Measurements from ENCODE around the gene DNAJC21. TPM values are rescaled to one million over a fixed set of nuclear protein-coding genes. Genes with fewer than 3 reads are reported as not detected.

Gene DNAJC21
- total and polyA plus RNA-seq, 9 of the 15 experiments (the other 6 are each of a cell fraction or from before 2014, with no cell fraction given) = 26.6 to 105 (median 70.7) TPM

DNA sequence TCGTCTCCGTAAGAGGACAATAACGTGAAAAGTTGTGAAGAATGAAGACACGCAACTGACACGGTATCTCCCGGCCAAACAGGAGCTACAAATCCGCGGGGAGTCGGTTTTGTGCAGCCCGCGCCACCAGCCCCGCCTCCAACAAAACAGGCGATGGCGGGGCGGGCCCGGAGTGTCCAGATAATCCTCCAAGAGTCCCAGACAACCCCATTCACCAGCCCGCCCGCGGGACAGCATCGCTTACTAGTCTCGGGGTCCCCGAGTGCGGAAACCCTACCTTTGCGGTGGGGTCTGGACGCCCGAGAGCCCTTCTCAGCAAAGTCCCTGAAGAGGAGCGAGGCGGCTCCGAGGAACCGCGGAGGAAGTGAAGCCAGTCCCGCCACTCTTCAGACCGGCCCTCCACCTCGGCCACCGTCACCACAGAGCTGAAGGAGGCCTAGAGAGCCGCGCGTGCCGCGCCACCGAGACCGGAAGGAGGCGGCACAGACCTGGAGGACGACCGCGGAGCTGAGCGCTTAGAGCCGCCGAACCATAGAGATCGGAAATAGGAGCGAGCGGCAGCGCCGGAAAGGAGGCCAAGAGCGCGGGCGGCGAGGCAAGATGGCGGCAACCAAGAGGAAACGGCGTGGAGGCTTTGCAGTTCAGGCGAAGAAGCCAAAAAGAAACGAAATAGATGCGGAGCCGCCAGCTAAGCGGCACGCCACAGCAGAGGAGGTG lies 14.1 kb upstream of the DNAJC21 start, which contains the start of the genes BRIX1 and RAD1 (continued):
- TF ChIP-seq ZBTB5 (IDR thresholded peaks at IDR 0.05) = no peak
- TF ChIP-seq RAD21 (CRISPR knock-in tag; conservative IDR thresholded peaks at IDR 0.05 in 1 of 2, IDR thresholded peaks at IDR 0.05 in 1 of 2) = 0 out of 4 replicates have a peak, but pooled peaks of 1 of the 2 experiments have one; percentile 20
- TF ChIP-seq CBX8 (IDR thresholded peaks at IDR 0.05; ENCODE audit: borderline replicate concordance, extremely low read depth, low read depth, low read length, poor library complexity, severe bottlenecking) = no peak
- TF ChIP-seq ZNF197 (CRISPR knock-in tag; IDR thresholded peaks at IDR 0.05; ENCODE audit: low read depth) = no peak
- TF ChIP-seq SMARCB1 (IDR thresholded peaks at IDR 0.05; ENCODE audit: insufficient read length, low read depth) = no peak
- no peak for TF ChIP-seq IRF2 (CRISPR knock-in tag; IDR thresholded peaks at IDR 0.05)

DNA sequence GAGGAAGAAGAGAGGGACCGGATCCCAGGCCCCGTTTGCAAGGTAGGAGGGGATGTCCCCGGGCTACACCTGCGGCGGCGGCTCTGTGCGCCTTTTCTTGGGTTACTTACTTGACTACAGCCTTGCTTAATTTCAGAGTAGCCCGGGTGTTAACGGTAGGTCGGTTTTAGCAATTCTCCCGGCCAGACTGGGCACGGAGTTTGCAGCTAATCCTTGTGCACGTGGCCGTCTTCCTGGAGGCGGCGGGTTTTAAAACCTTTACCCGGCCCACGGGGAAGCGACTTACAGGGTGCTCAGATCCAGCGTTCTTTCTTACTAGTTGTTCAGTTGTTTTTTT lies 13.5 kb upstream of the DNAJC21 start:
- intact Hi-C loops (cut with micrococcal nuclease) (loop anchor here (1.0 to 5.0 kb wide), 3 partner anchors 13 to 219 kb away; partner anchors contain the start of gene DNAJC21), in situ Hi-C loops (cut with MboI) (loop anchor here (25.0 kb wide), 1 partner anchor 1454 kb away; no protein-coding TSS in a partner anchor)
- TSS peak; percentile 67 for BruUV-seq (replicated peaks)
- H3K79me2 ChIP-seq (ENCODE audit: control insufficient read depth, insufficient read depth, low read length) = peaks cover 99% of the 10 kb centered on the region
- CTCF ChIA-PET (ENCODE audit: low intra/inter-chr PET ratio) = no interaction called here
- POLR2A ChIA-PET = interaction anchor here (0.5 to 6.4 kb wide), 28 partner anchors 9 to 1263 kb away, joined by 3 to 67 read pairs (median 5); partner anchors contain the start of genes DNAJC21, RAI14 and TTC23L
- DNase-seq (ENCODE audit: extremely low read depth in 1 of 4, low spot score in 3 of 4) (peak in 2 of 4 experiments; percentile 37 to 51), FAIRE-seq (no peak), ATAC-seq (peak; percentile 2)
- H3K4me2 ChIP-seq (ENCODE audit: insufficient read depth, low read length) = peak overlapping the region; percentile 98
- H3K27ac ChIP-seq (ENCODE audit: extremely low read depth, low read depth, low read length) = peak overlapping the region; percentile 95
- H3K4me3 ChIP-seq = peak overlapping the region; percentile 94
- H3K36me3 ChIP-seq (ENCODE audit: control insufficient read depth, insufficient read depth, low read length) = peaks cover 83% of the 10 kb centered on the region
- H3K9ac ChIP-seq (ENCODE audit: insufficient read depth in 1 of 2, low read depth in 2 of 2, low read length in 2 of 2) = peak overlapping the region; percentile 99 to 100
- H3K4me1 ChIP-seq (replicated peaks in 1 of 2; ENCODE audit: control insufficient read depth in 2 of 2, insufficient read depth in 2 of 2, low read length in 2 of 2) = peaks cover 8 to 10% of the 10 kb centered on the region in 2 experiments; a peak in 4 of 5 replicates
- H2AFZ ChIP-seq (ENCODE audit: low read depth, low read length) = peak overlapping the region; percentile 83
- H4K20me1 ChIP-seq (replicated peaks; ENCODE audit: control insufficient read depth, insufficient read depth, low read length) = peaks cover 8% of the 10 kb centered on the region
- no peaks in the 10 kb centered on the region for H3K9me1 ChIP-seq (ENCODE audit: control insufficient read depth, insufficient read depth, low read length)
- H3K9me3 ChIP-seq (replicated peaks; ENCODE audit: control insufficient read depth, insufficient read depth, low read depth, low read length) = no peaks in the 10 kb centered on the region
- WGBS (ENCODE audit: insufficient coverage, low coverage, missing lambda C conversion rate) = under 1% methylated on average over 20 of the region's 20 CpGs
- no peaks in the 10 kb centered on the region for H3K27me3 ChIP-seq (ENCODE audit: control insufficient read depth in 2 of 2, insufficient read depth in 2 of 2, low read length in 2 of 2)
- TF ChIP-seq ZBTB49 (CRISPR knock-in tag; IDR thresholded peaks at IDR 0.05; ENCODE audit: borderline replicate concordance) = no peak
- TF ChIP-seq, protein P1, sequence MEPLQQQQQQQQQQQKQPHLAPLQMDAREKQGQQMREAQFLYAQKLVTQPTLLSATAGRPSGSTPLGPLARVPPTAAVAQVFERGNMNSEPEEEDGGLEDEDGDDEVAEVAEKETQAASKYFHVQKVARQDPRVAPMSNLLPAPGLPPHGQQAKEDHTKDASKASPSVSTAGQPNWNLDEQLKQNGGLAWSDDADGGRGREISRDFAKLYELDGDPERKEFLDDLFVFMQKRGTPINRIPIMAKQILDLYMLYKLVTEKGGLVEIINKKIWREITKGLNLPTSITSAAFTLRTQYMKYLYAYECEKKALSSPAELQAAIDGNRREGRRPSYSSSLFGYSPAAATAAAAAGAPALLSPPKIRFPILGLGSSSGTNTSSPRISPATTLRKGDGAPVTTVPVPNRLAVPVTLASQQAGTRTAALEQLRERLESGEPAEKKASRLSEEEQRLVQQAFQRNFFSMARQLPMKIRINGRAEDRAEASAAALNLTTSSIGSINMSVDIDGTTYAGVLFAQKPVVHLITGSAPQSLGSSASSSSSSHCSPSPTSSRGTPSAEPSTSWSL (CRISPR knock-in tag; IDR thresholded peaks at IDR 0.05; ENCODE audit: borderline replicate concordance) = peak; percentile 33; the same call in 1 of the 2 replicates
- 0 out of 2 replicates have a peak, but pooled peaks have one; percentile 9 for TF ChIP-seq E2F1 (CRISPR knock-in tag; IDR thresholded peaks at IDR 0.05)
- 0 out of 2 replicates have a peak, but pooled peaks have one; percentile 1 for TF ChIP-seq TAF7 (tag; IDR thresholded peaks at IDR 0.05)
